Measurements from ENCODE around the gene TCF4. TPM values are rescaled to one million over a fixed set of nuclear protein-coding genes. Genes with fewer than 3 reads are reported as not detected.
A peak's percentile ranks its signal among the peaks of the same experiment; 100 is the strongest.

TCF4 gene
- total RNA-seq, 6 donors from 2014 or later: 70.6 to 115 (median 92.4) TPM

DNA sequence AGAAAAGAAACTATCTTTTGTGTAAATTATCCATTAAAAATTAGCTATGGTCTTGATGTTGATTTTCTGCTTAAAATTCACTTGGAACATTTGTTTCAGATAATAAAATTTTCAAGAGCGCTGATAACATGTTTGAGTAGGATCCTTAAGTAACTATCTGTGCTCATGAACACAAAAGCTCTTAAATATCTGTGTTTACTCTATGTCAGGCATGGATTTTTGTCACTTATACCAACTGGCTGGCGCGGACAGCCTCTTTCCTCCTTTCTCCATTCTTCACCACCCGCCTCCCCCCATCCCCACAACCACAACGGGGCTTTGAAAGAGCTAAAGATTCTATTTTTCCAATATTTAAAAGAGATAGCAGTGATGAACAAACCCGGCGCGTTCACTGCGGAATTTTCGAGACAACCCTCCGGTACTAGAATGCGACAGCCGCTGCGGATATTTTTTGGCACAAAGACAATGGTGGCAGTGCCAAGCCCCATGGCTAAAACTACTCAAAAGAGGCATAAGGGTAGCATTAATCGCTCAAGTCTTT, 181.5 kb downstream of the TCF4 start:
- TF ChIP-seq, protein P1, sequence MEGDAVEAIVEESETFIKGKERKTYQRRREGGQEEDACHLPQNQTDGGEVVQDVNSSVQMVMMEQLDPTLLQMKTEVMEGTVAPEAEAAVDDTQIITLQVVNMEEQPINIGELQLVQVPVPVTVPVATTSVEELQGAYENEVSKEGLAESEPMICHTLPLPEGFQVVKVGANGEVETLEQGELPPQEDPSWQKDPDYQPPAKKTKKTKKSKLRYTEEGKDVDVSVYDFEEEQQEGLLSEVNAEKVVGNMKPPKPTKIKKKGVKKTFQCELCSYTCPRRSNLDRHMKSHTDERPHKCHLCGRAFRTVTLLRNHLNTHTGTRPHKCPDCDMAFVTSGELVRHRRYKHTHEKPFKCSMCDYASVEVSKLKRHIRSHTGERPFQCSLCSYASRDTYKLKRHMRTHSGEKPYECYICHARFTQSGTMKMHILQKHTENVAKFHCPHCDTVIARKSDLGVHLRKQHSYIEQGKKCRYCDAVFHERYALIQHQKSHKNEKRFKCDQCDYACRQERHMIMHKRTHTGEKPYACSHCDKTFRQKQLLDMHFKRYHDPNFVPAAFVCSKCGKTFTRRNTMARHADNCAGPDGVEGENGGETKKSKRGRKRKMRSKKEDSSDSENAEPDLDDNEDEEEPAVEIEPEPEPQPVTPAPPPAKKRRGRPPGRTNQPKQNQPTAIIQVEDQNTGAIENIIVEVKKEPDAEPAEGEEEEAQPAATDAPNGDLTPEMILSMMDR (IDR thresholded peaks at IDR 0.05): no peak
- no peak for TF ChIP-seq POLR2A (IDR thresholded peaks at IDR 0.05)
- Histone ChIP-seq H3K9me3 (no peaks in the 10 kb centered on the region), H3K4me3 (peak overlapping the region in 2 of 4 donors; percentile 13 to 27), H3K27ac (peak overlapping the region in 2 of 4 donors; percentile 1 to 61), H3K36me3 (no peaks in the 10 kb centered on the region), H3K4me1 (peaks cover 0 to 15% (median 12%) of the 10 kb centered on the region in 4 donors), H3K27me3 (no peaks in the 10 kb centered on the region)
- ATAC-seq (ENCODE audit: low FRiP score in 2 of 2) (no peak), DNase-seq (no peak)
- WGBS, 2 donors: 66 to 74% methylated on average over 15 of the region's 15 CpGs

DNA sequence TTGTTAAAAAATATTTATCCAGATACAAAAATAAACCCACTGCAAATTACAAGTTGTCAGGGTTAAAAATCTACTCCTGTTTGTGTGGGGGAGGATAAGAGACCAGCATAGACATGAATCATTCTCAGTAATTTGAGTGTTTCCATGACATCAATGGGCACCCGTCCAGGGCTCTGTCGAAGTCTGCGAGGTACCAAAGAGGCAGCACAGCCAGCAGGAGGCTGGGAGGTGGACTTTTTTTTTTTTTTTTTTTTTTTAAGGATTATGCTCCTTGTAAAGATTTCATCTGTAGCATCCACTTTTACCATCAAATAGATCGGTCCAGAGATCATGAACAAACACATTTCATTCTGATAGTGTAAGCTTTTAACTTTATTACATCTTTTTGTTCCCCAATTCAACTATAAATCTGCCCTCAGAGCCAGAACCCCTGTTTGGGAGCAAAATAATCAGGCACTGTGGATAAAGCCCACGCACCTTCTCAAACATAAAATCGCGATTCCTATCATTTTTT, 182.0 kb downstream of the TCF4 start:
- WGBS, 2 donors: 38 to 40% methylated on average over 7 of the region's 7 CpGs
- H3K27ac ChIP-seq: peak overlapping the region in 3 of 4 donors; percentile 59 to 79 (median 61)
- H3K9me3 ChIP-seq: no peaks in the 10 kb centered on the region
- no peaks in the 10 kb centered on the region for H3K36me3 ChIP-seq
- H3K27me3 ChIP-seq: no peaks in the 10 kb centered on the region
- no peak overlapping the region for H3K4me3 ChIP-seq
- ATAC-seq (ENCODE audit: low FRiP score in 2 of 2): peak; percentile 70 to 87
- TF ChIP-seq, protein P1 (IDR thresholded peaks at IDR 0.05): no peak
- TF ChIP-seq EP300 (IDR thresholded peaks at IDR 0.05) (no peak), POLR2A (IDR thresholded peaks at IDR 0.05) (no peak), POLR2AphosphoS5 (IDR thresholded peaks at IDR 0.05) (no peak)
- DNase-seq: peak in 1 of 2 donors; percentile 55
- peaks cover 0 to 19% (median 13%) of the 10 kb centered on the region in 4 donors for H3K4me1 ChIP-seq

DNA sequence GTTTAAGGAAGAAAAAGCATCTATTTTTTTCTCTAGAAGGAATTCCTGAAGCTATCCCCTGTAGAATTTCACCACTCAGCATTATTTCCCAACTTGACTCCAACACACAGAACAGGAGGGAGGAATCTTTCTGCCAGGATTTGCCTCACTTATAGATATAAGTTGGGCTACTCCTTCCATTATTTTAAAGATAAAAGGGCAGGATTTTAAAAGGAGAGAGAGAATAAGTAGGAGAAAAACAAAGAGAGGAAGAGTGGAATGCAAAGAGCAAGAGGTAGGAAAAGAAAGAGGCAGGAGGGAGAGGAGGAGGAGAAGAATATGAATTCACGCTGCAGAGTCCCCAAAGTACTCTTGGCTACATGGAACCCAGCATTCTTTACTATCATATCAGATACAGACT, 182.5 kb downstream of the TCF4 start:
- Histone ChIP-seq H3K4me1 (peaks cover 0 to 19% (median 13%) of the 10 kb centered on the region in 4 donors), H3K4me3 (no peak overlapping the region), H3K9me3 (no peaks in the 10 kb centered on the region), H3K27me3 (no peaks in the 10 kb centered on the region), H3K27ac (peak overlapping the region in 3 of 4 donors; percentile 59 to 79 (median 61)), H3K36me3 (no peaks in the 10 kb centered on the region)
- no peak for DNase-seq
- no peak for TF ChIP-seq POLR2A (IDR thresholded peaks at IDR 0.05)
- TF ChIP-seq EP300 (IDR thresholded peaks at IDR 0.05): no peak
- TF ChIP-seq, protein P1 (IDR thresholded peaks at IDR 0.05): no peak
- no peak for TF ChIP-seq POLR2AphosphoS5 (IDR thresholded peaks at IDR 0.05)
- WGBS, 2 donors: 67 to 77% methylated on average over 1 of the region's 1 CpG
- peak in 1 of 2 donors; percentile 5 for ATAC-seq (ENCODE audit: low FRiP score in 2 of 2)

DNA sequence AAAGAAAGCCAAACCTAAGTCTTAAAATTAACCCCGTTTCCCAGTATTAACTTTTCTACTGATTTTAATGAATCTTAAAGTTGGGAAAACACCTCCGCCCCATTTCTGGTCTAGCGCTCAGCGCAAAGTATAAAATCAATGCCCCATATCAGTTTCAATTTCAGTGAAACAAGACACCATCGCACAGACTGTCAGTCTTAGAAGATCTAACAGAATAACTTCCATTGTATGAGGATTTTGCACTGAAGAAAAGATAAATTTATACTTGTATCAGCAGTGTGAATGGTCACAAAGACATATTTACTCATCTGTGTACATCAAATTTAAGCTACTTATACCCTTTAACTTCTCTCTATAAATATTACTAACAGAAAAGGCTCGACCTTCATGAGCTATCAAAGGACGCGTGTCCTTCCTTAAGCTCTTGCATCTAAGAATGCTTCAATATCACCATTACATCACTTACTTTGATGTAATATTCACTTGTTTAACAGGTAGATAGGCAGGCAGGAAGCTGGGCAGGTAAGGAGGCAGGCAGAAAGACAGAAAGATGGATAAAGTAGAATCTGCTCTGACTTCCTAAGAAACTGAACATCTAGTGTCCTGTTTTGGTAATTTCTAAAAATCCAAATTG, 183.0 kb downstream of the TCF4 start:
- no peak for ATAC-seq (ENCODE audit: low FRiP score in 2 of 2)
- peaks cover 0 to 19% (median 14%) of the 10 kb centered on the region in 4 donors for H3K4me1 ChIP-seq
- H3K27ac ChIP-seq: peak overlapping the region in 3 of 4 donors; percentile 59 to 79 (median 61)
- DNase-seq: no peak
- no peaks in the 10 kb centered on the region for H3K27me3 ChIP-seq
- H3K36me3 ChIP-seq: no peaks in the 10 kb centered on the region
- no peak overlapping the region for H3K4me3 ChIP-seq
- no peaks in the 10 kb centered on the region for H3K9me3 ChIP-seq
- no peak for TF ChIP-seq POLR2A (IDR thresholded peaks at IDR 0.05)
- no peak for TF ChIP-seq POLR2AphosphoS5 (IDR thresholded peaks at IDR 0.05)
- TF ChIP-seq, protein P1 (IDR thresholded peaks at IDR 0.05): no peak
- TF ChIP-seq EP300 (IDR thresholded peaks at IDR 0.05): no peak
- WGBS, 2 donors: 95 to 96% methylated on average over 8 of the region's 8 CpGs

Data from upper lobe of left lung (tissue), 6 donors.